DND-41 (cell line): ENCODE results near the gene HDAC10.

Experiments
- ATAC-seq: fragments of 200-7000 bp; cut with Tn5 transposase; 3 replicates; pipeline ENCODE4 v1.9.1; 2021; ENCODE audit warnings: low read depth; ENCODE audit not compliant: insufficient read depth
- DNase-seq: peaks from one replicate; pipeline ENCODE4 v3.0.0-alpha.2; 2020
- H2AFZ ChIP-seq: 2 replicates; pipeline ENCODE4 v1.6.0; 2012; ENCODE audit warnings: low read depth, low read length
- H3K27ac ChIP-seq: 2 replicates; pipeline ENCODE4 v1.5.1; 2012; ENCODE audit warnings: low read length, inconsistent platforms
- H3K27me3 ChIP-seq: fragments of 200-600 bp; sonication (generic); 2 replicates; pipeline ENCODE4 v1.6.0; 2012; ENCODE audit warnings: low read length, mild to moderate bottlenecking, inconsistent platforms; ENCODE audit not compliant: insufficient read depth, poor library complexity
- H3K36me3 ChIP-seq: 2 replicates; pipeline ENCODE4 v1.5.1; 2012; ENCODE audit warnings: low read length, inconsistent platforms; ENCODE audit not compliant: insufficient read depth
- H3K4me1 ChIP-seq: 2 replicates; pipeline ENCODE4 v1.5.1; 2012; ENCODE audit warnings: mild to moderate bottlenecking, low read length; ENCODE audit not compliant: insufficient read depth
- H3K4me2 ChIP-seq: 2 replicates; pipeline ENCODE4 v1.6.0; 2012; ENCODE audit warnings: mild to moderate bottlenecking, moderate library complexity, low read length, inconsistent platforms; ENCODE audit not compliant: insufficient read depth
- H3K4me3 ChIP-seq, 2 experiments: fragments of 200-600 bp in 1 of 2; shearing (Covaris generic) in 1 of 2; 2 replicates each; pipeline ENCODE4 v1.5.1; 2012 to 2016; ENCODE audit warnings: inconsistent platforms in 2 of 2, low read length in 2 of 2, mild to moderate bottlenecking in 2 of 2, low read depth in 1 of 2, moderate library complexity in 1 of 2
- H3K79me2 ChIP-seq: 2 replicates; pipeline ENCODE4 v1.6.0; 2012; ENCODE audit warnings: low read length, inconsistent platforms; ENCODE audit not compliant: insufficient read depth
- H3K9ac ChIP-seq: 2 replicates; pipeline ENCODE4 v1.6.0; 2012; ENCODE audit warnings: low read depth, mild to moderate bottlenecking, inconsistent platforms, low read length, moderate library complexity
- H3K9me3 ChIP-seq: 2 replicates; pipeline ENCODE4 v1.5.1; 2012; ENCODE audit warnings: low read length, moderate library complexity, mild to moderate bottlenecking, inconsistent platforms; ENCODE audit not compliant: insufficient read depth, severe bottlenecking
- H4K20me1 ChIP-seq: 2 replicates; pipeline ENCODE4 v1.6.0; 2012; ENCODE audit warnings: low read length; ENCODE audit not compliant: insufficient read depth
- CTCF ChIP-seq: IDR thresholded peaks from 2 replicates; pipeline ENCODE4 v1.5.1; 2012; ENCODE audit warnings: borderline replicate concordance, low read length, moderate library complexity, mild to moderate bottlenecking; ENCODE audit not compliant: poor library complexity, severe bottlenecking; ENCODE audit errors: extremely low read depth
- EZH2 ChIP-seq: IDR thresholded peaks from 3 replicates; pipeline ENCODE4 v1.6.1; 2012; ENCODE audit warnings: borderline replicate concordance, low read depth, mild to moderate bottlenecking, moderate library complexity, low read length, inconsistent platforms; ENCODE audit not compliant: severe bottlenecking

The HDAC10 gene

GRCh38 chr22:50246242-50247175 is 4.6 kb downstream of the HDAC10 start:
- no peaks in the 10 kb centered on the region for H3K27me3 ChIP-seq
- H3K27ac ChIP-seq, result no peak overlapping the region; the same call in 1 of the 2 replicates
- DNase-seq (no peak), ATAC-seq (no peak)
- peaks cover 74% of the 10 kb centered on the region for H3K79me2 ChIP-seq
- H3K4me3 ChIP-seq, result peak overlapping the region in 1 of 2 experiments; percentile 99; a peak in 2 of 4 replicates
- H3K4me2 ChIP-seq, result peak overlapping the region; percentile 98
- H3K9ac ChIP-seq, result peak overlapping the region; percentile 87; the same call in 1 of the 2 replicates
- H3K9me3 ChIP-seq, result no peaks in the 10 kb centered on the region
- H4K20me1 ChIP-seq, result peaks cover 54% of the 10 kb centered on the region
- H3K36me3 ChIP-seq, result peaks cover 49% of the 10 kb centered on the region
- TF ChIP-seq CTCF (peak; percentile 39), EZH2 (no peak)
- no peak overlapping the region for H2AFZ ChIP-seq
- peaks cover 65% of the 10 kb centered on the region for H3K4me1 ChIP-seq

GRCh38 chr22:50245214-50246072 is 5.6 kb downstream of the HDAC10 start:
- Histone ChIP-seq H3K9ac (peak overlapping the region; percentile 87), H3K4me1 (peaks cover 65% of the 10 kb centered on the region), H3K36me3 (peaks cover 45% of the 10 kb centered on the region), H3K27ac (peak overlapping the region; percentile 98), H3K9me3 (no peaks in the 10 kb centered on the region), H3K4me3 (peak overlapping the region; percentile 97 to 99), H2AFZ (peak overlapping the region; percentile 93), H3K27me3 (no peaks in the 10 kb centered on the region), H3K4me2 (peak overlapping the region; percentile 98), H3K79me2 (peaks cover 80% of the 10 kb centered on the region), H4K20me1 (peaks cover 56% of the 10 kb centered on the region)
- TF ChIP-seq CTCF (no peak), EZH2 (no peak)
- ATAC-seq (peak; percentile 49), DNase-seq (no peak)

GRCh38 chr22:50244420-50245213 is 6.4 kb downstream of the HDAC10 start, which contains the start of gene TUBGCP6:
TSS of gene TUBGCP6 (minus strand) at chr22:50245023. CDS start at chr22:50244459, 564 bp downstream.
- Histone ChIP-seq H2AFZ (peak within 1 kb of the TSS; percentile 93), H3K36me3 (peaks cover 45% of the 10 kb centered on the region), H3K9ac (peak within 1 kb of the TSS; percentile 87), H3K4me3 (peak within 1 kb of the TSS; percentile 97 to 99), H3K79me2 (peaks cover 80% of the 10 kb centered on the region), H3K9me3 (no peaks in the 10 kb centered on the region), H3K27ac (peak within 1 kb of the TSS; percentile 98), H4K20me1 (peaks cover 56% of the 10 kb centered on the region), H3K27me3 (no peaks in the 10 kb centered on the region), H3K4me2 (peak within 1 kb of the TSS; percentile 98), H3K4me1 (peaks cover 58% of the 10 kb centered on the region)
- ATAC-seq (peak; percentile 82), DNase-seq (peak; percentile 89)
- TF ChIP-seq EZH2 (no peak), CTCF (peak; percentile 33)
